HG03442 (cell line): ENCODE data around the gene PLCG1.

Source experiments
- ATAC-seq: cut with Tn5 transposase; IDR thresholded peaks from one replicate; pipeline ENCODE4 v1.9.1; 2021; ENCODE audit warnings: mild to moderate bottlenecking, moderate library complexity; ENCODE audit not compliant: unreplicated experiment

The PLCG1 gene

GRCh38 chr20:41204304-41205265 is 67.2 kb downstream of the PLCG1 start:
- no peak for ATAC-seq

- ATAC-seq: no peak
Measured at GRCh38 chr20:41205313-41205712, 68.0 kb downstream of the PLCG1 start.

GRCh38 chr20:41213150-41213820 is 75.9 kb downstream of the PLCG1 start:
- ATAC-seq: no peak

GRCh38 chr20:41214202-41214601 is 76.9 kb downstream of the PLCG1 start:
- ATAC-seq: no peak

- no peak for ATAC-seq
Measured at GRCh38 chr20:41214666-41215065, 77.3 kb downstream of the PLCG1 start.

GRCh38 chr20:41217422-41217821 is 80.1 kb downstream of the PLCG1 start:
- no peak for ATAC-seq

- no peak for ATAC-seq
Measured at GRCh38 chr20:41218466-41218865, 81.1 kb downstream of the PLCG1 start.

- ATAC-seq: no peak
Measured at GRCh38 chr20:41219824-41220223, 82.5 kb downstream of the PLCG1 start.

- no peak for ATAC-seq
Measured at GRCh38 chr20:41221614-41222218, 84.4 kb downstream of the PLCG1 start.

- no peak for ATAC-seq
Measured at GRCh38 chr20:41222296-41222695, 85.0 kb downstream of the PLCG1 start.

- no peak for ATAC-seq
Measured at GRCh38 chr20:41222703-41223102, 85.4 kb downstream of the PLCG1 start.

GRCh38 chr20:41223112-41223511 is 85.8 kb downstream of the PLCG1 start:
- ATAC-seq: no peak

- no peak for ATAC-seq
Measured at GRCh38 chr20:41224281-41224680, 86.9 kb downstream of the PLCG1 start.

GRCh38 chr20:41225091-41225490 is 87.7 kb downstream of the PLCG1 start:
- ATAC-seq: no peak

- no peak for ATAC-seq
Measured at GRCh38 chr20:41226426-41226825, 89.1 kb downstream of the PLCG1 start.
